GM21447 (cell line): ENCODE results near the gene CCDC51.
A peak's percentile ranks its signal among the peaks of the same experiment; 100 is the strongest.
"Not testable (repeated sequence)": the region's sequence is repeated elsewhere in the genome, so short reads cannot be mapped to it uniquely, and the experiment has no call there.

Experiments
- ATAC-seq: cut with Tn5 transposase; IDR thresholded peaks from one replicate; pipeline ENCODE4 v1.9.1; 2021; ENCODE audit not compliant: unreplicated experiment

The CCDC51 gene

GRCh38 chr3:48439820-48440589, at the start of gene CCDC51, which contains the start of gene TMA7:
TSS of gene CCDC51 (minus strand) at chr3:48440119. CDS start at chr3:48435128, 4,991 bp downstream.
TSS of gene TMA7 (plus strand) at chr3:48440257. CDS start at chr3:48440297, 40 bp downstream.
- peak; percentile 87 for ATAC-seq

- no peak for ATAC-seq
Measured at GRCh38 chr3:48486952-48487351, 47.0 kb upstream of the CCDC51 start.

- ATAC-seq = not testable (repeated sequence)
Measured at GRCh38 chr3:48482822-48483221, 42.9 kb upstream of the CCDC51 start.

- ATAC-seq = not testable (repeated sequence)
Measured at GRCh38 chr3:48480891-48481290, 41.0 kb upstream of the CCDC51 start.

- ATAC-seq = peak; percentile 66
Measured at GRCh38 chr3:48478626-48479555, 39.0 kb upstream of the CCDC51 start.

GRCh38 chr3:48477959-48478520, 38.1 kb upstream of the CCDC51 start:
- no peak for ATAC-seq

GRCh38 chr3:48476426-48477053, 36.6 kb upstream of the CCDC51 start:
- no peak for ATAC-seq

- no peak for ATAC-seq
Measured at GRCh38 chr3:48475188-48475587, 35.3 kb upstream of the CCDC51 start.

GRCh38 chr3:48474619-48475018, 34.7 kb upstream of the CCDC51 start:
- no peak for ATAC-seq

- not testable (repeated sequence) for ATAC-seq
Measured at GRCh38 chr3:48474031-48474430, 34.1 kb upstream of the CCDC51 start.

GRCh38 chr3:48473617-48473952, 33.7 kb upstream of the CCDC51 start:
- ATAC-seq = no peak

- peak; percentile 78 for ATAC-seq
Measured at GRCh38 chr3:48472923-48473616, 33.2 kb upstream of the CCDC51 start.

GRCh38 chr3:48472673-48472922, 32.7 kb upstream of the CCDC51 start:
- no peak for ATAC-seq

- no peak for ATAC-seq
Measured at GRCh38 chr3:48470286-48470685, 30.4 kb upstream of the CCDC51 start.

- no peak for ATAC-seq
Measured at GRCh38 chr3:48469046-48469915, 29.4 kb upstream of the CCDC51 start.

GRCh38 chr3:48468329-48468731, 28.4 kb upstream of the CCDC51 start:
- ATAC-seq = no peak

GRCh38 chr3:48467473-48468267, 27.8 kb upstream of the CCDC51 start:
- no peak for ATAC-seq

- ATAC-seq = no peak
Measured at GRCh38 chr3:48467110-48467454, 27.2 kb upstream of the CCDC51 start.
